Loucy (cell line): ENCODE measurements around the gene HIVEP2.

Source experiments
- EZH2phosphoT487 ChIP-seq: fragments of 200-600 bp; IDR thresholded peaks from 2 replicates; pipeline ENCODE4 v1.6.1; 2018; ENCODE audit warnings: antibody characterized with exemption, mild to moderate bottlenecking, moderate library complexity, borderline replicate concordance
- TF ChIP-seq, protein P1 (sequence below): fragments of 200-600 bp; sonication (generic); conservative IDR thresholded peaks from 2 replicates; pipeline ENCODE4 v1.5.1; 2014; ENCODE audit warnings: mild to moderate bottlenecking, antibody characterized with exemption, low read length

DNA sequence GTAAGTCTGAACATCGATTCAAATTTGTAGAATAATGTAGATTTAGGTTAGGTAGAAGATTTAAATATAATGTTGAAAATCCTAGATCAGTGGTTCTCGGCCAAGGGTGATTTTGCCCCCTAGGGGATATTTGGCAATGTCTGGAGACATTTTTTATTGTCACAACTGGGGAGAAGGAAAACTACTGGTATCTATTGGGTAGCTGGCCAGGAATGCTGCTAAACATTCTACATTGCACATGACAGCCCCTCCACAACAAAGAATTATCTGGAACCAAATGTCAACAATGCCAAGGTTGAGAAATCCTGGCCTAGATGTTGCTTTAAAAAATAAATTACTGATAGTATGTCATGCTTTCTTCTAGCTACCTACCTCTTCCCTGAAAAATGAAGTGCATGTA lies 76.1 kb downstream of the HIVEP2 start:
- TF ChIP-seq, protein P1, sequence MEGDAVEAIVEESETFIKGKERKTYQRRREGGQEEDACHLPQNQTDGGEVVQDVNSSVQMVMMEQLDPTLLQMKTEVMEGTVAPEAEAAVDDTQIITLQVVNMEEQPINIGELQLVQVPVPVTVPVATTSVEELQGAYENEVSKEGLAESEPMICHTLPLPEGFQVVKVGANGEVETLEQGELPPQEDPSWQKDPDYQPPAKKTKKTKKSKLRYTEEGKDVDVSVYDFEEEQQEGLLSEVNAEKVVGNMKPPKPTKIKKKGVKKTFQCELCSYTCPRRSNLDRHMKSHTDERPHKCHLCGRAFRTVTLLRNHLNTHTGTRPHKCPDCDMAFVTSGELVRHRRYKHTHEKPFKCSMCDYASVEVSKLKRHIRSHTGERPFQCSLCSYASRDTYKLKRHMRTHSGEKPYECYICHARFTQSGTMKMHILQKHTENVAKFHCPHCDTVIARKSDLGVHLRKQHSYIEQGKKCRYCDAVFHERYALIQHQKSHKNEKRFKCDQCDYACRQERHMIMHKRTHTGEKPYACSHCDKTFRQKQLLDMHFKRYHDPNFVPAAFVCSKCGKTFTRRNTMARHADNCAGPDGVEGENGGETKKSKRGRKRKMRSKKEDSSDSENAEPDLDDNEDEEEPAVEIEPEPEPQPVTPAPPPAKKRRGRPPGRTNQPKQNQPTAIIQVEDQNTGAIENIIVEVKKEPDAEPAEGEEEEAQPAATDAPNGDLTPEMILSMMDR, result peak; percentile 26
- TF ChIP-seq EZH2phosphoT487, result no peak
